GM03348 (cell line): ENCODE results near the gene RBM3.

Source experiments
- DNase-seq: peaks from one replicate; pipeline ENCODE4 v3.0.0; 2012; ENCODE audit warnings: low spot score

The RBM3 gene

DNA sequence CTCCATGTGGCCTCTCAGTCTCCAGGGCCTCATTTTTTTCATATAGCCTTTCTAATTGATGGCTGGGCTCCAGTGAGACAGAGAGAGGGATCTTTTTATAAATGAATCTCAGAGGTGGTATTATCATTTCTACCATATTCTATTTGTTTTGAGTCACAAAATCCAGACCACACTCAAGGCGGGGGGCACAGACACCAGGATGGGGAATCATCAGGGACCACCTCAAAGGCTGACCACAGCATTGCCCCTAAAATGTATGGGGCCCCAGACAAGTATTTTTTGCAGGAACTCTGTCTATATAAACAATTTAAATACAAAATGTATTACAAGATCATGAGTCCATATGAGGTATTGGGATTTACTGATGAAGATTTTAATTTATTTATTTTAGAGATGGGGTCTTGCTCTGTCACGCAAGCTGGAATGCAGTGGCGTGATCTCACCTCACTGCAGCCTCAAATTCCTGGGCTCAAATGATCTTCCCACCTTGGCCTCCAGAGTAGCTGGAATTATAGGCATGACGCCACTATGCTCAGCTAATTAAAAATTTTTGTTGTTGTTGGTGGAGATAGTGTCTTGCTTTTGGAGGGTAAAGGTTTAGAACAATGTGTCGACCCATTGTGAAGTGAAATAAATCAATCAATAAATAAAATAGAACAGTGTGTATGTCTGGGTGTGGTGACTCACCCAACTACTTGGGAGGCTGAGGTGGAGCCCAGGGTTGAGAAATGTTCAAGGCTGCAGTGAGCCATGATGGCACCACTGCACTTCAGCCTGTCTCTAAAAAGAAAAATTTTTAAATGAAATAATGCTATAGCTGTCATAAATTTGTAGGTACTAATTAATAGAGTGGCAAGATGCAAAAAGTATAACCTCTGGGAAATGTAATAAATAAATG, 52.4 kb downstream of the RBM3 start:
- no peak for DNase-seq
